Neural progenitor cell (in vitro differentiated cells): ENCODE data around the gene PRPF18.

ENCODE experiments used
- EZH2 ChIP-seq: fragments of 200-600 bp; sonication (generic); IDR thresholded peaks from 2 replicates; pipeline ENCODE4 v1.6.1; 2017; ENCODE audit warnings: antibody characterized with exemption, mild to moderate bottlenecking, moderate library complexity
- TF ChIP-seq, protein P1 (sequence below): fragments of 200-600 bp; sonication (generic); IDR thresholded peaks from 2 replicates; pipeline ENCODE4 v1.5.1; 2017; ENCODE audit warnings: antibody characterized with exemption, mild to moderate bottlenecking

- TF ChIP-seq EZH2 = no peak
- TF ChIP-seq, protein P1, sequence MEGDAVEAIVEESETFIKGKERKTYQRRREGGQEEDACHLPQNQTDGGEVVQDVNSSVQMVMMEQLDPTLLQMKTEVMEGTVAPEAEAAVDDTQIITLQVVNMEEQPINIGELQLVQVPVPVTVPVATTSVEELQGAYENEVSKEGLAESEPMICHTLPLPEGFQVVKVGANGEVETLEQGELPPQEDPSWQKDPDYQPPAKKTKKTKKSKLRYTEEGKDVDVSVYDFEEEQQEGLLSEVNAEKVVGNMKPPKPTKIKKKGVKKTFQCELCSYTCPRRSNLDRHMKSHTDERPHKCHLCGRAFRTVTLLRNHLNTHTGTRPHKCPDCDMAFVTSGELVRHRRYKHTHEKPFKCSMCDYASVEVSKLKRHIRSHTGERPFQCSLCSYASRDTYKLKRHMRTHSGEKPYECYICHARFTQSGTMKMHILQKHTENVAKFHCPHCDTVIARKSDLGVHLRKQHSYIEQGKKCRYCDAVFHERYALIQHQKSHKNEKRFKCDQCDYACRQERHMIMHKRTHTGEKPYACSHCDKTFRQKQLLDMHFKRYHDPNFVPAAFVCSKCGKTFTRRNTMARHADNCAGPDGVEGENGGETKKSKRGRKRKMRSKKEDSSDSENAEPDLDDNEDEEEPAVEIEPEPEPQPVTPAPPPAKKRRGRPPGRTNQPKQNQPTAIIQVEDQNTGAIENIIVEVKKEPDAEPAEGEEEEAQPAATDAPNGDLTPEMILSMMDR = no peak
Measured at GRCh38 chr10:13671904-13672303, 85.1 kb downstream of the PRPF18 start.
